GM10266 (cell line): ENCODE measurements around the gene TRIP11.

Experiments used
- DNase-seq: peaks from one replicate; pipeline ENCODE4 v3.0.0; 2012; ENCODE audit errors: extremely low spot score
- CTCF ChIP-seq: IDR thresholded peaks from 2 replicates; pipeline ENCODE4 v1.5.1; 2012; ENCODE audit warnings: mild to moderate bottlenecking, low read depth; ENCODE audit not compliant: control insufficient read depth, insufficient read depth; ENCODE audit errors: missing control alignments

Gene TRIP11

GRCh38 chr14:91955168-91955567 is 84.7 kb downstream of the TRIP11 start:
- no peak for TF ChIP-seq CTCF
- no peak for DNase-seq

DNA sequence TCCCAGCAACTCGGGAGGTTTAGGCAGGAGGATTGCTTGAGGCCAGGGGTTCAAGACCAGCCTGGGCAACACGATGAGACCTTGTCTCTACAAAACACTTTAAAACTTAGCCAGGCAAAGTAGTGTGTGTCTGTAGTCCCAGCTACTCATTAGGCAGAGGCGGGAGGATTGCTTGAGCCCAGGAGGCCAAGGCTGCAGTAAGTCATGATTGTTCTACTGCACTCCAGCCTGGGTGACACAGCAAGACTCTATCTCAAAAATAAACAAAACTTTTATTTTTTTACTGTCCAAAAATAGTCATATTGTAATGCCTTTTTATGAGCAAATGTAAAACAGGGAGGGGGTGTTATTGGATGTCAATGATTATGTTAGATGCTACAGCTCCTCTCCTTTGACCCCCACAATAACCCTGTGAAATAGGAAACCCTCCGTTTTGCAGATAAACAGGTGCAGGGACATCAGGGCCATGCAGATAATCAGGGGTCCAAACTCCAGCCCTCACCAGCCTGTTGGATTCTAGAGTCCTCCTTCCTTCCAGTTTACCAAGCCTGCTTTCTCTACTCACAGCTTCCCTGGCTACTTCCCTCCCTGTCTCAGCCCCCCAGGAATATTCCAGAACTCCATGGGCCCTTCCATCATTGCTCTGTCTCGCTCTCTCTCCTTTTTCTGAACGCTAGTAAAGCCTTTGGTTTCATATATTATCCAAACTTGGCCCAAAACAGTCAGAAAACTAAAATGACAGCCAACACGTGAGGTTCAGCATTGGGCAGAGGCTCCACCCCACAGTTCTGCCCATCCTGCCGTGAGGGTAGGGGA is 86.5 kb downstream of the TRIP11 start:
- TF ChIP-seq CTCF, result no peak
- no peak for DNase-seq

DNA sequence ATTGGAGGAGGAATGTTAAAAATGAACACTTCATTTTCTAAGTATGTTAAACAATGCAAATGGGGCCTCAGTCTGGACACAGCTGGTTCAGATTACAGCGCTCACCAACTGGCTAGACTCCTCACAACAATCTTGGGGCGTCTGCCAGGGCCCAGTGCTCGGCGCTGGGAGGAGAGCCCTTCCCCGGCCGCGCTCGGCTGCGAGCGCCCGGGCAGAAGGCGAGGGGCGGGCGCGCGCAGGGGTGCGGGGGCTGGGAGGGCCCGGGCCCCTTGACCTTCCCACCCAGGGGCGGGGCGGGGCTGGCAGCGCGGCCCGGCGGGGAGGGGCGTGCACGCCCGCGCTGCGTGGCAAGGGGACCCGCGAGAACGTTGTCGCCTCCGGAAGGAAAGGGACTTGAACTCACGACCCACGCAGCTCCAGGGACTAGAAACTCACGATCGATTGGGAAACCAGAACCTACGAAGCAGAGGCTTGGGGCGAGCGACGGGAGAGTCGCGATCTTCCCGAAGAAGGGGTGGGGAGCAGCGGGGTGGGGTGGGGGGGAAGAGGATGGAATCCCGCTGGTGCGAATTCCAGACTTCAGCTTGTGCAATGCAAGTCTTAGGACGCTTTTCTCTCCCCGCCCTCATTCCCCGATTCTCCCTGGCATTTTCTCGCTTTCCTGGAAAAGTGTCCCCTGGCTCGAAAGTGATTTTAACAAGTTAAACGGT is 92.2 kb downstream of the TRIP11 start, which contains the start of gene FBLN5:
Gene FBLN5, minus strand, starts transcription at position 220 of the 710 bp plus-strand sequence. CDS start 465 bp downstream, outside the sequence.
- DNase-seq, result peak; percentile 32
- TF ChIP-seq CTCF, result no peak

DNA sequence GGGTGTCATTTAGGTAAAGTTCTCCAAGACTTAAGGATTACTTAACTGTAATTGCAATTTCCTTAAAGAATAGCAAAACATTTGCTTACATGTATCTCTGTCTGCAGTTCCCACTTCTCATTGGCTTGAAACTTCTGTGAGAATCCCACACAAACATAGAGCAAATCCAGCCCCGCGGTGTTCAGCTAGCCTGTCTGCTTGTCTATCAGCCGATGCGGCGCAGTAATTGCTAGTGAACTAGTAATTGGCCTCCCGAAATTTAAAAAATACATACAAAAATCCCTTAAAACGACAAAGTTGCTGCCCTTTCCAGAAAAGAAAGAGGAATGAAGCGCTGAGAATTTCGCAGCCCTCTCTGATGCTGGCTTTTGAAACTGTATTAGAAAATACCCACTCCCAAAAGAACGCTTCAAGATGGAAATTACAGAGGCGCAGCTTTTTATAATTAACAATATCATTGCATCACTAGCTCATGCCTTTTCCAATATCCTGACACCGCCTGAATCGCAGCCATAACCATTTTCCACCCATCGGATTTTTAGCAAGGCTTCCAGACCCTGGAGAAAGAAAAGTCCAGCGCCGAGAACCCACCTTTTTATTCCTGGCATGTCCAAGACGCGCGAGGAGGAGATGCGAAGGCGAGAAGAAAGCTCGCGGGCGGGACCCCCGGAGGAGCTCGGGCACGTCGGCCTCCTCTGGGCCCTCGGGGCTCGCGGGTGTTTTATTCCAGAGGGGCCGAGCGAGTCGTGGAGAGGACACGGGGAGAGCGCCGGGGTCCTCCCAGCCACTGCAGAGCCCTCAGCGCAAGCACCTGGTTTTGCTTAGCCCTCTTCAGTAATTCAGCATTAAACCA is 93.0 kb downstream of the TRIP11 start:
- no peak for TF ChIP-seq CTCF
- DNase-seq, result no peak

- no peak for TF ChIP-seq CTCF
- DNase-seq, result no peak
Observed at GRCh38 chr14:91945751-91946621, 93.9 kb downstream of the TRIP11 start.

- TF ChIP-seq CTCF, result no peak
Observed at GRCh38 chr14:91942946-91943345, 96.9 kb downstream of the TRIP11 start.

More at GRCh38 chr14:91942946-91943345, 96.9 kb downstream of the TRIP11 start:
- DNase-seq, result no peak
